Left kidney (tissue), 2 donors: ENCODE measurements around the gene HOXA7. TPM values are rescaled to one million over a fixed set of nuclear protein-coding genes. Genes with fewer than 3 reads are reported as not detected.

Experiments
- DNase-seq: peaks from one replicate; pipeline ENCODE4 v3.0.0-alpha.2; 2013
- polyA plus RNA-seq: library from polyadenylated mRNA; unstranded; fragments of 120-200 nt; gene quantifications from one replicate; pipeline ENCODE4 v1.2.1, GENCODE V29; 2013; ENCODE audit not compliant: insufficient read length

HOXA7 gene
- polyA plus RNA-seq, 1 donor: 22.7 TPM

DNA sequence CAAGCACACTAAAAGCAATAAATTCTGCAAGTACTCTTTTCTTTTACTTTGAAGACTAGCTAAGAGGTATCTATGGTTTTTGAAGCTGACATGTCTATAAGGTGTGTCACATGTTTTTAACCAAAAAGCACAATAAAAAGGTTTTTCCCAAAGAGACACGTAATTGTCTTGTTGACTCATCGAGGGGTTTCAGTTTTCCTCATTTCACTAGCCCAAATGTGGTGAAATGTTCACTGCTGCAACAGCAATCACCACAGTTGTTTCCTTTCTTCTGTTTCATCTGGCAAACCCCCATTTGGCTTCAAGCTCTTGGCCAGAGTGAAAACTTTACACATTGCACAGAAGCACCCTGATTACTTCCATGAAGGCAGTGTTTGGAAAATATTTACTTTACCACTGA lies 22.1 kb downstream of the HOXA7 start:
- DNase-seq: no peak

DNA sequence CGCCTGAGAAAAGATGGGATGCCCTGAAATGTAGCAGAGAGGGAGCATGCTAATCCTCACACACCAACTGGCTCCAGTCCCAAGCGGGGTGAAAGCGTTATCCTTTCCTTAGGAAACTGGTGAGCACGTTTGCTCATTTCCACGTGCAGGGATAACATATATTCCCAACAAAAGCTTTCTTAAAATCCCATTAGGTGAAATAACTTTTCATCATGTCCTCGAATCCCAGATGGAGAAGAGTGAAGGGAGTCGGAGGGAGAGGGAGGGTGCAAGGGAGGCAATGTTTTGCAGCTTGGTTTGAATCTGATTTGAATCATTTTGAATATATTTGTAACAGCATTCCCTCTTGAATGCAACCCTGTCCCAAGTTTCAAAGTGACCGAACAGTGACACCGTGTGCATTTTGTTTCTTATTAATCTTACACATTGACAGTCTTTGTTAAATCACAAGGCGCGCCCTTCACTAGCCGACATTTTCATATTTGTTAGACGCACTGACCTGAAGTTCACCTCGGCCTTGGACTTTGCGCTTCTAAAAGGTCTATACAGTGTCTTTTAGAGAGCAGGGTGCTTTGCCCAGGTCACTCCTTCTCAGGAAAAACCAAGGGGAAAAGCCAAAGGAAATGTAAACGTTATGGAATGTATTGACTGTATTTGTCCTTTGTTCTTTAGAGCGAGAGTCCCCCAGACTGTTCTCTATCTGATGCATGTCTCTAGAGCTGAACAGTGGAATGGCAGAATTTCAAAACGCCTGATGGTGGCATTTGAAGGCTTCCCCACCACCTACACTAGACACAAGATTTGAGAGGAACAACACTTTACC lies 22.9 kb downstream of the HOXA7 start:
- no peak for DNase-seq

DNA sequence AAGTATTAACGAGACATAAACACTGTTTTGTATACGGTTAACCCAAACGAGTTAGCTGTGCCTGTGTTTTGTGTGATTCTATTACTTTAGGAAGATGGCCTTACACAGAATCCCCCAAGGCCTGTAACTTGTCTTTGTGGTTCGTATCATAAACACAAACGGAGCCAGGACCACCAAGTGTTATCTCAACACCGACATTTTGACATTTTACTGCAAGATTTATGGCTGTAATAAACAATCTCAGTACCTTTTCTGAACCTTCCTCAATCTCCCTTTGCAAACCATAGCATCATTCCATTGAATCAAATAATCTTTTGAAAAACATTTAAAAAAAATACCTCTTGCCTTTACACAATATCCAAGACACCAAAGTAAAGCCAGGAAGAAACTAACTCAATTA lies 23.5 kb downstream of the HOXA7 start:
- DNase-seq: no peak

DNA sequence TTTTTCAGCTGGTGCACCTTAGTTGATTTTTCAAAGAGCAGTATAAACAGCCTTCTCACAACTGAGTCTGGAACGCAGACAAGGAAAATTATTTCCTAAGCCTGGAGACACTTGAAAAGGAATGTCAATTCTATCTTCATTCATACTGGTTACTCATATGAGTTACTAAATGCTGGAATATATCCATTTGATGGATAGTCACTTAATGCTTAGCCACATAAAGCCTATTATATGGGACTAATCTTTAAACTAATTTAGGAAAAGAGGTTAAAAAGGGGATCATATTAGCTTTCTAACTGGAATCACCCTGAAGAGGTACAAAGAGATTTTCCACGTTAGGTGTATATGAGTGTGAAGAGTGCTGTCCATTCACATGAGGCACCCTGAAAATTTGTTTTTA lies 24.3 kb downstream of the HOXA7 start:
- no peak for DNase-seq

DNA sequence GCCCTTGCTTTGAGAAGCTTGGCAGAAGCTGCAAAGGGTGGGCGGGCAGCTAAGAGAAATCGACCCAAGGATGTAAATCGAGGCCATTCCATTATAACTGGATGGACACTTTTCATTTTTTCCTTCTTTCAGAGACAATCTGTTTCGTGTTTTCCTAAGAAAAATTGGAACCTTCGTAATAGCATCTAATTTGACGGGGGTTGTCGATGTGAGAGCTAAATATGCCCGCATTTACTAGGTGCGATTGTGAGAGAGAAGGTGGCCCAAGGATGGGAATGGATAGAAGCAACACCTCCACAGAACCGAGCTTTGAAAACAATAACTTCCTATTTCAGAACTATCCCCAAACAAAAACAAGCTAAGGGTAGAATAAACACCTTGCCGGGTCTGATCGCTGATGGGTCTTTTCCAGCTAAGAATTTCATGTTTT lies 25.1 kb downstream of the HOXA7 start:
- DNase-seq: no peak

DNA sequence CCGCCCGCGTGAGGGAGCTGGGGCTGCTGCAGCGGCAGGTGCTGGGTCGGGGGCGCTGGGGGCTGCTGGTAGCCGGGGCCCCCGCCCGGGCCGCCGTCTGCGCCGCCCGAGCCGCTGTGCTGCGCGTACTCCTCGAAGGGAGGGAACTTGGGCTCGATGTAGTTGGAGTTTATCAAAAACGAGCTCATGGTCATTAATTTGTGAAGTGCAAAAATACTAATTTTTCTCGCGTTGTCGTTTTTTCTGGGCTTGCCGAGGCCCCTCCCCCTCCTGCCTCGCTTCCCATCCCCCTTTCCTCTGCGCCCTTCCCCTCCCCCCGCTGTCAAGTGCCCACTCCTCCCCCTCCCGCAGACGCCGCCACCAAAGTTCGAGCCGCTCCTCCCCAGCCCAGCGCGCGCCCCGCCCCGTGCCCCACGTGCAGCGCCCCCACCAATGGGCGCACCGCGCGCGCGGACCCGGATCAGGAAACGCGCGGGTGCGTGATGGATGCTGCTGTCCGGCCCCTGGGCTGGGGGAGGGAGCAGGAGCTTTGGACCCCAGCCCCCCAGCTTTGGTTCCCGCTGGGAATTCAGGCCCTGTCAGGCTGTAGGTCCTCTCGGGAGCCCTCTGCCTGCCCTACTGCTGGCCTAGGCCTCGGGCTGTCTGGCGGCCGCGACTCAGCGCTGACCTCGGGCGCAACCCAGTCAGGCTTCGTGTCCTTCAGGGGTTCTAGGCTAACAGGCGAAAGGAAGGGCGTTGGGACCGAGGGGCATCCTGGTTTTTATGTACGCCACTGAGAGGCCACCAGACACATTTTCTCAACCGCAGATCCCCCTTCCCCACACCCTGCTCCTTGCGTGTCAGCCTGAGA lies 25.7 kb downstream of the HOXA7 start, which contains the start of gene HOXA4:
TSS of gene HOXA4 (minus strand) at position 218 of the 850 bp plus-strand sequence. CDS start at position 194, 24 bp downstream.
- DNase-seq: no peak

DNA sequence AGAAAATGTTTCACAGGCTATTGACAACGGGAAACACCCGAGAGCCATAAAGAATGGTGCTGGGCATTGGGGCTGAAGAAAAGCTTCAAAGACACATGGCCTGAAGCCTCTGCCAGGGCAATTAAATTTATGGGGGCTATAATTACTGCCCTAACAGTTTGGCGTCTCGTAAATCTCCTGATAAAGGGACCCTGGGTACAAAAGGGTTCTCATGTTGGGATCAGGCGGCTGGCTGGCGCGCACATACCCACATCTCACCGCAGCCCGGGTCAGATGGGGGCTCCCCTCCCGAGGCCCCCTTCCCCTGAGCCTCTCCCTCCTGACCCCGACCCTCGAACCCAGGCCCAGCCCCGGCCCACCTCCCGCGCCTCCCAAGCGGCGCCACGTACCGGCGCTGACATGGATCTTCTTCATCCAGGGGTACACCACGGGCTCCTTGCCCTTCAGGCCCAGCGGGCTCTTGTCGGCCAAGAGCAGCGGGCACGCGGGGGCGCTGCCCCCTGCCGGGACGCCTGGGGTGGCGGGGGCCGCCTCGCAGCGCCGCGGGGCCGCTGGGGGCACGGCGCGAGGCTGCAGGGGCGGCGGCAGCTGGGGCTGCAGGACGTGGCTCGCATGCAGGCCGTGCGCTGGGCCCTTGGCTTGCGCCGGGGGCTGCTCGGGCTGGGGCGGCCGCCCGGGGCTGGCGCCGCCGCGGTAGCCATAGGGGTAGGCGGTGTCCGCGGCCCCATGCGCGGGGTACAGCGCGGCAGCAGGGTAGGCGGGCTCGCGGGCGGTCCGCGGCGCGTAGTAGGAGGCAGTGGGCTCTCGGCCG lies 26.5 kb downstream of the HOXA7 start:
- no peak for DNase-seq

DNA sequence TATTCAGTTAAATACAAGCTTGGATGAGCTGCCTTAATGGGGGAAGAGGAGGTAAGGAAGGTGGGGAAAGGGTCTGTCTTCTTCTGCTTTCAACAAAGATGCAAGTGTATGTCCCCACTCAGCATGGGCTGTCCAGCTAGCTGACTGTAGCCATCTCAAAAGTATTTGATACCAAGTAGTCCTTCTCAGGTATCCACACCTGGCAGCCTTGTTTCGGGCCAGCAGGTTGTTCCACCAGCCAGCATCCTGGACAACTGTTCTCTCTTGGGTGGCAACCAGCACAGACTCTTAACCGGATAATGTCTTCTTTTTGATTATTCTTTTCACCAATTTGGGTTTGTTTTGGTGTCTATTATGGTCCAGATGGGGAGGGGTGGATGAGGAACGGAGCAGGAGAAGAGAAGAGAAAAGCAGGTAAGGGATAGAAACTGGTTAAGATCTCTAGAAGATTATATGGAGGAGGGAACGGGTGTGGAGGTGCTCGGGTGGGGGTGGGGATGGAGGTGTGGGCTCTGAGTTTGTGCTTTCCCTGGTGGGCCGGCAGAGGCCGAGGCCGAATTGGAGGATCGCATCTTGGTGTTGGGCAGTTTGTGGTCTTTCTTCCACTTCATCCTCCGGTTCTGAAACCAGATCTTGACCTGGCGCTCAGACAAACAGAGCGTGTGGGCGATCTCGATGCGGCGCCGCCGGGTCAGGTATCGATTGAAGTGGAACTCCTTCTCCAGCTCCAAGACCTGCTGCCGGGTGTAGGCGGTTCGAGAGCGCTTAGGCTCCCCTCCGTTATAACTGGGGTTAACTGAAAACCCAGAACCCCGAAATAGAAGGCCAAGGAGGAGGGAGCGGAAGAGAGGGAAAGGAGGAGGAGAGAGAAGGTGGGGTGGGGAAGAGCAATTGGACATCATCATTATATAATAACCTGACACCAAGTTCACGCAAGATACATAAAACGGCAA lies 27.4 kb downstream of the HOXA7 start:
- DNase-seq: no peak

DNA sequence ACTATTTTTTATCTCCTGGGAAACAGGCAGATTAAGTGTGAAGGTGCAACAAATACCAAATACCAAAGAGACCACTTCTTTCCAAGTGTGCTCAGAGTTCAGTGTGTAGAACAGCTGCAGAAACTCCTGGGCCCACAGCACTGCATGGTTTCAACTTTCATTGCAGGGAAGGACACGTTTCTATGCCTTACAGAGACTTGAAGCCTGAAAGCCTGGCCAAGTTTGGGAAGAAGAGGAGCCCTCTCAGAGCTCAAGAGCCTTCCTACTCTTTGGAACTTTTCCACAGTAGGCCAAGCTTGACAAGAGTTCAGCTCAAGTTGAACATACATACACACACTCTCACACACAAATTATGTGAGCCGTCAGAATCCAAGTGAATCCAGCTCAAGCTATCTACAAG lies 28.4 kb downstream of the HOXA7 start:
- no peak for DNase-seq

DNA sequence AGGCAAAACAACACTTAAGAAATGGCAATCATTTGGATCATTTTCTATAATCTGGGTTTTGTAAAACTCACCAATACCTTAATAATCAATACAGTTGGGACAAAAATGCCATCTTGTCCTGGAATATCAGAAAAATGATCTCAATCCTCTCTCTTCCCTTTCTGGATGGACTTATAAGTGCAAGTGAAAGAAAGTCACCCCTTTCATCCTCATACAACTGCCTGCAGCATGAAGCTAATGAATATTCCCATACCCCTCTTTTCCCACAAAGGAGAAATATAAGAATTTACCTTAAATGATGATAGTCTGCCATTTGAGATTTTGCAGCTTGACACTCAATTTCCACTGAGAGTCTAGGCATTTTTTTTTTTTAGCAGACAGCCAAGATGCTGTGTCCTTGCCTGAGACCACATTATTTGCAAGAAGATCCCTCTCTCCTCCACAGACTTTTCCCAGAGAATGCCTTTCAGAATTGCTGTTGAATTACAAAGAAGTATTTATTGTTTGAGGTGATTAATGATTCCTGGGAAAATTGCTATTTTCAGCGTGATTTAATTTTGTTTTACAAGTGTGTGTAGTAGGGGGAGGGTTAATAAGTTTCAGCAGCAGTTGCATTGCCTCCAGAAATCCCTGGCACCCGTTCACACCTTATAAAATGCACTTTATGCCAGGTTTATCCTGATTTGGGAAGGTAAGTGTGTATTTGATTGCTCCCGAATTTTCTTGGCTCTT lies 29.7 kb downstream of the HOXA7 start:
- no peak for DNase-seq

DNA sequence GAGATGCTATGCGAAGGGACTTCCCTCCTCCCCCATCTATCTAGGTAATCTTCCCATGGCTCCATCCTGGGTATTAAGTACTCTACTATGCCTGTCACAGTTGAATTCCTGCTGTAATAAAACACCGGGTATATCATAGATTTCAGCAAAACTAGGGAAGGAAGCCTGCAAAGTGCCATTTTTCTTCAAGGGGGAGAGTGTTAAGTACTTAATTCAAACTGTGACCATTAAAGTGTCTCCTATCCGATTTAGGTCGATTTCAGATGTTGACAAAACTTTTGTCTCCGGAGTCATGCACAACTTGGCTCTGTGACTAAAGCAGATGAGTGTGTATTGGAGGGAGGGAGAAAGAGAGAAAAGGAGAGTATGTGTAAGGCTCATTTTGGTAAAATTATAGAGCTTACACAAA lies 30.5 kb downstream of the HOXA7 start:
- DNase-seq: no peak

DNA sequence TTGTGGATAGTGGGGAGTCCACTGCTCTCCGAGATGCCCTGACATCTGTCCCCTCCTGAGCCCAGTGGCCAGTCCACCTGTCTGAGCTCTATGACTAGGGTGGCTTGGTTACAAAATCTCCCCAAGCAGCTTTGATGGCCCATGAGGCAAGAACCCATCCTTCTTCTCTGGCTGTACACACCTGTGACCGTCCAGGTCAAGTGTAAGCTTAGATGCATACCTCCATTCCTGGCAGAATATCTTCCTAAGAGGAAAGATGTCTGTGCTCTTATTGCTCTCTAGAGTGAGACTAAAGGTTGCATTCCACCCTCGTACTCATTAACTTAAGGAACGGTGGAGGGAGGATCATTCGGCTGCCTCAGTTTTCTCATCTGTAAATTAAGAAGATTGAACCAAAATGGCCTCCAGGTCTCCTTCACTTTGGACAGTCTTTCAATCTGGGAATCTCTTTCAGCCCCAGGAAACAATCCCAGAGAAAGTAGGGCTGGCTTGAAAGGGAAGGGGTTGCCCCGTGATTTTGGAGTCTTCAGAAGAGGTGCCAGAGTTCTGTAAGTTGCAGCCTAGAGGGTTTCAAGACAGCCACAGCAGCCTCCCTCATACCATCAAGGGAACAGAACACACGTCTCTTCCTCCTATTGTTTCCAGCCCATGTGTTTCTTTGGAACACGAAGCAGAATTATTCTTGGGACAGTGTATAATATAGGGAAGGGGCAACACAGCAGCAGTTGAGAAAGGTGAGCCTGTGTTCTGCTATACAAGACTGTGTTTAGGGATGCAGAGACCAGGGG lies 31.4 kb downstream of the HOXA7 start:
- no peak for DNase-seq

DNA sequence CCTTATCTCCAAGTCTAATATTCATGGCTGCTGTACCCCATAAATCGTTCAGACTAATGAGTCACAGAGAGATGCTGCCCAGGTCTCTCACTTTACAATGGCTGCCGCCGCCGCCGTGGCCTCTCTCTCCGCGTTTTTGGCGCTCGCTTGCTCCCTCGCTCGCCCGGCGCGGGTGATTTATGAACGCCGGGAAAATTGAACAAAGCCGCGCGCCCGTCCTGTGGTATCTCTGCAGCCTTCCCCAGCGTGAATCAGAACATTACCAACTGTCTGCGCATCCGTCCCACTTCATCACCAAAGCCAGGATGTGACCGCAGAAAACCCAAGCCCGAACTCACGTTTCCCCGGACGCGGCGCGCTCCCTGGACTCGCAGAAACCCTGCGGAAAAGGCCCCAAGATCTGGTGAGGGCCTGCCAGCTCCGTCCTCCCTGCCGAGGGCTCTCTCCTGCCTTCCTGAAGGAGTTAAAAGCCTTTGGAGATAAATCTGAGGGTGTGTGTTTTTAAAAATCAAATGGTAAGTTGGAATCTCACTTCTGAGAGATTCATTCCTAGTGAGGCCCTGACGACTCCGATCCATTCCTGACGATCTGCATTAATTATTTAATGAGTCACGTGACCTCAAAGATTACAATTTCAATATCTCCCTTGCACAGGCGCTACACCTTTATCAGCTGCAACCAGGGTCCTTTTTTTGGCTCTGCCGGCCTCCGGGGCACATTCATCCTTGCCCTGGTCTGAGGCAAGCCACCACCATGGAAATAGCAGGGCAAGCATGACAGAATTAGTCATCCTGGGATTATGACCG lies 32.2 kb downstream of the HOXA7 start:
- DNase-seq: no peak

DNA sequence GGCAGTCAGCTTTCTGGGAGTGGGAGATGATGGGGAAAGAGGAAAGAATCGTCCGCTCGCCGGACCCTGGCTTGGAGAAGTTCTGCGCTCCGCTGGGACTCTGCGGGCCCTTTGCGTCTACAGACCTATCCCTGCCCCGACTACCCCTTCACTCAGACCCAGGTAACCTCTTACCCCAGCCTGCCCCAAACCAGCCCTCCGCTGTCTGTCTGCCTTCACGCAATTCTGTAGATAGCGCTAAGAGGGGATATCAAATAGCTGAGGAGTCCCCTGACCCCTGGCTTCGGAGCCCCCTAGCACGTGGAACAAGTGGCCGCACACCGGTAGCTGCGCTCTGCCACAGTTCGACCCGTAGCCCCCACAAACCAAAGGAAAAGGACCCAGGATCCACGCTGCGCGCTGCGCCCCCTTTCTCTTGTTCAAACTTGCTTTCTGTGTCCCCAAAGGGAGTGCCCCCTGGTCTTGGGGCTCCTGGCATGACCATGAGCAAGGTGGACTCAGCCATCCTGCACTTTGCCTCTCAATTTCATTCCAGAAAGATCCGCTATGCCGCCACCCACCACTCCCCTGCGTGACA lies 32.9 kb downstream of the HOXA7 start:
- no peak for DNase-seq

DNA sequence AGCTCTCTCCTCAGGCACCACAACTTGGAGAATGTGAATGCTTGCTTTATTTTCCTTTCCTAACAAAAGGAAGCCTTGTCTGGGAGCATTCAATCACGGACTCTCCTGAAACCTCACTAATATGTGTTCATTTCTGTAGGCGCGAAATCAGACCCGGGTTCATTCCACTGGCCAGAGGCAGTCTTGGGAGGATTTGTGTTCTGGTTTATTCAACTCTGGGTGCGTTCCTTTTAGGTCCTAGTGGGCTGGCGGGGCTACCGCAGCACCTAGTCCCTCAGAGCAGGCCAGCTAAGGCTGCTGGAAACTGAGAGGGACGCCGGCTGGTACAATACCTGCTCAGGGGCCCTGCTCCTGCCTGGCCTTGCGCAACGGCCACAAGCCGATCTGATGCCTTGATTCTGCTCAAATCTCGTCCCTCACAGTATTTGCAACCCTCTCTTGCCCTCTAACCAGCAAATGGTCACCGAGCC lies 33.4 kb downstream of the HOXA7 start:
- DNase-seq: no peak

DNA sequence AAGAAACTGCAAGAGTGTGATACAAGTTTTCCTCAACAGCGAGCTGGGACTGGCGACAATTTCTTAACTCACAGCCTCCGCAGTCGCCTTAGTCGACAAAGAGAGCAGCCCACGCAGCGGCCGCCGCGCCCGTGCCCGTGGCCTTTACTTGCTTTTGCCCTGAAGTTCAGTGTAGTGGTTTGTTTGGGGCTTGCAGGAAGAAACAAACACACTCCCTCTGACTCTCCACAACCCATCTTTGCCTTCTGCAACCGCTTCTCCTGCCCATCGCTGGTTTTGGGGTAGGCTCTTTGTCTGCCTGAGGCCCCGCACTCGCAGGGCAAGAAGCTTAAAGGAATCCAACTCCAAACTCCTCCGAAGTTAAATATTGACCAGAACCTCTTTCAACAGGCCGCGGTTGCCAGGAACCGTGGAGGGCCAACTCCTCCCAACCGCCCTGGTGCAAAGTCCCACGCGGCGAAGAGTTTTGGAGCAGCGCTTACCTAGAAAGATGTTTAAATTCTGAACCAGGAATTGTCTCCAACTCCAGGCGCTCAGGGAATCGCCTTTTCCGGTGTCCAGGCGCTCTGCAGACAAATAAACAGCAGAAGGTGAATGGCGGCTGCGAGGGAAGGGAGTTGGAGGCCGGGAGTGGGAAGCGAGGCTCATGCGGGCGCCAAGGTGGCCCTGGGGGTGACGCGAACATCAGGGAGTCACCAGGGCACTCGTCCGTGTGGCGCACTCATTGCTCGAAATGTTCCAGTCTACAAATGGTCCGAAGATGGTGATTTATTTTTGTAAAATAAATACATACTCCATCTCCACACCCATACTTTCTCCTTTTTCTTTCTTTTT lies 34.2 kb downstream of the HOXA7 start:
- DNase-seq: no peak

DNA sequence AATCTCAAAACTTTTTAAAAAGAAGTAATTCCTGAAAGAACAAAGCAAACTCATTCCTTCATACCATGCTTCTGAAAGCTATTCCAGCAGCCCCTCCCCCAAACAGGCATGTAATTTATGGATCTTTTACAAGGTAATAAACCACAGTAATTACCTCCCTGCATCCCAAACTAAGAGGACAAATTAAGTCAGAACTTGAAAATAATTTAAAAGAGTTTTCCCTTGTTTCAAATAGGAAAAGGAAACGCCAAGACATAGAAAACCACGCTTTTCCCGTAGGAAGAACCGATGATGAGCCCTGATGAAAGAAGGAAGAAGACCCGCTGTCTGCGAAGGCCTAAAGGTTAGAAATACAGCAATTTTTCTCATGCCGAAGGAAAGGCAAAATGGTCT lies 34.8 kb downstream of the HOXA7 start:
- no peak for DNase-seq
